Coronary artery (tissue), 2 donors: ENCODE data around the gene ZNF385C.

Experiments used
- DNase-seq: peaks from one replicate; pipeline ENCODE4 v3.0.0-alpha.2; 2017; ENCODE audit warnings: low spot score
- H3K27ac ChIP-seq, 2 donors: fragments of 200-600 bp; sonication (generic); one replicate each; pipeline ENCODE4 v1.5.1; 2016 to 2019
- H3K4me3 ChIP-seq: fragments of 200-600 bp; sonication (generic); 2 replicates; pipeline ENCODE4 v1.5.1; 2016; ENCODE audit warnings: mild to moderate bottlenecking, moderate library complexity
- TF ChIP-seq, protein P1 (sequence below): fragments of 200-600 bp; sonication (generic); IDR thresholded peaks from one replicate; pipeline ENCODE4 v1.5.1; 2019; ENCODE audit warnings: antibody characterized with exemption

The ZNF385C gene

GRCh38 chr17:42092939-42093338, 5.3 kb downstream of the ZNF385C start:
- DNase-seq = no peak
- TF ChIP-seq, protein P1, sequence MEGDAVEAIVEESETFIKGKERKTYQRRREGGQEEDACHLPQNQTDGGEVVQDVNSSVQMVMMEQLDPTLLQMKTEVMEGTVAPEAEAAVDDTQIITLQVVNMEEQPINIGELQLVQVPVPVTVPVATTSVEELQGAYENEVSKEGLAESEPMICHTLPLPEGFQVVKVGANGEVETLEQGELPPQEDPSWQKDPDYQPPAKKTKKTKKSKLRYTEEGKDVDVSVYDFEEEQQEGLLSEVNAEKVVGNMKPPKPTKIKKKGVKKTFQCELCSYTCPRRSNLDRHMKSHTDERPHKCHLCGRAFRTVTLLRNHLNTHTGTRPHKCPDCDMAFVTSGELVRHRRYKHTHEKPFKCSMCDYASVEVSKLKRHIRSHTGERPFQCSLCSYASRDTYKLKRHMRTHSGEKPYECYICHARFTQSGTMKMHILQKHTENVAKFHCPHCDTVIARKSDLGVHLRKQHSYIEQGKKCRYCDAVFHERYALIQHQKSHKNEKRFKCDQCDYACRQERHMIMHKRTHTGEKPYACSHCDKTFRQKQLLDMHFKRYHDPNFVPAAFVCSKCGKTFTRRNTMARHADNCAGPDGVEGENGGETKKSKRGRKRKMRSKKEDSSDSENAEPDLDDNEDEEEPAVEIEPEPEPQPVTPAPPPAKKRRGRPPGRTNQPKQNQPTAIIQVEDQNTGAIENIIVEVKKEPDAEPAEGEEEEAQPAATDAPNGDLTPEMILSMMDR = no peak
- Histone ChIP-seq H3K4me3 (no peak overlapping the region), H3K27ac (no peak overlapping the region)

GRCh38 chr17:42090964-42091790, 7.1 kb downstream of the ZNF385C start:
- Histone ChIP-seq H3K27ac (no peak overlapping the region), H3K4me3 (no peak overlapping the region)
- no peak for DNase-seq
- TF ChIP-seq, protein P1 = no peak

DNA sequence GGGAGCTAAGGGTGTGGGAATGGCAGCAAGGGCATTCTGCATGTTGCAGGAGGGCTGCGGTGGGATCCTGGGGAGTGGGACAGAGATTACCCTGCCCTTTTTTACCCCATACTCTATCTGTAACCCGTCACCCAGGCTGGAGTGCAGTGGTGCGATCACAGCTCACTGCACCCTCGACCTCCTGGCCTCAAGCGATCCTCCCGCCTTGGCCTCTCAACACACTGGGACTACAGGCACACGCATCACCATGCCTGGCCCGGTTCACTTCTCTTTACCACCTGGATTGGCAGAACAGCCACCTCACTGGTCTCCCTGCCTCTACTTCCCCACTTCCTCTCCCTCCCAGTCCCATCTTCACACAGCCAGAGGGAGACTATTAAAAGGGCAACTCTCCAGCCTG, 9.5 kb downstream of the ZNF385C start:
- Histone ChIP-seq H3K4me3 (no peak overlapping the region), H3K27ac (no peak overlapping the region)
- TF ChIP-seq, protein P1 = no peak
- DNase-seq = no peak

GRCh38 chr17:42087736-42088705, 10.3 kb downstream of the ZNF385C start:
- TF ChIP-seq, protein P1 = no peak
- Histone ChIP-seq H3K27ac (no peak overlapping the region), H3K4me3 (no peak overlapping the region)
- no peak for DNase-seq

DNA sequence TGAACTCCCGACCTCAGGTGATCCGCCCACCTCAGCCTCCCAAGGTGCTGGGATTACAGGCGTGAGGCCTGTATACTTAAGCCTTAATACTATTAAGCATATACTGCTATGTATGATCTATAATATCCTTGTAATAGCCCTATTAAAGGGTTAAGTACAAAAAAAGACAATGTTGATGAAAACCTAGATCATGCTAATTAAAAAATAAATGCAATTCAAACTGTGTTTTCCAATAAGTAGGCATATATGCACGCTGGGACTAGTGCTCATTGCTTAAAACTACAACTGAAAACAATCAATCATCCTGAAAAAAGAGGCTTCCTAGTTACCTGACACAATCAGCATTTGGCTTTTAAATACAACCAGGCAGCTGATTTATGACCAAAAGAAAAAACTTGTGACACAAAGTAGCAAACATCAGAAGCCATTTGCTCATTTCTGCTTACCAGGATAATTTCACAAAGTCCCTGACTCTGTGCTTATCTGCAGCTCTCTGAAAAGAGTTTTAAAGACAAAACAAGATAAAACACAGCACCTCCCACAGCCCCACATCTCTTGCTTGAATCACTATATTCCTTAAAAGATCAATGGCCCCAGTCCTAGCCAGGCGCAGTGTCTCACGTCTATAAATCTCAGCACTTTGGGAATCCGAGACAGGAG, 11.1 kb downstream of the ZNF385C start:
- H3K27ac ChIP-seq = no peak overlapping the region

DNA sequence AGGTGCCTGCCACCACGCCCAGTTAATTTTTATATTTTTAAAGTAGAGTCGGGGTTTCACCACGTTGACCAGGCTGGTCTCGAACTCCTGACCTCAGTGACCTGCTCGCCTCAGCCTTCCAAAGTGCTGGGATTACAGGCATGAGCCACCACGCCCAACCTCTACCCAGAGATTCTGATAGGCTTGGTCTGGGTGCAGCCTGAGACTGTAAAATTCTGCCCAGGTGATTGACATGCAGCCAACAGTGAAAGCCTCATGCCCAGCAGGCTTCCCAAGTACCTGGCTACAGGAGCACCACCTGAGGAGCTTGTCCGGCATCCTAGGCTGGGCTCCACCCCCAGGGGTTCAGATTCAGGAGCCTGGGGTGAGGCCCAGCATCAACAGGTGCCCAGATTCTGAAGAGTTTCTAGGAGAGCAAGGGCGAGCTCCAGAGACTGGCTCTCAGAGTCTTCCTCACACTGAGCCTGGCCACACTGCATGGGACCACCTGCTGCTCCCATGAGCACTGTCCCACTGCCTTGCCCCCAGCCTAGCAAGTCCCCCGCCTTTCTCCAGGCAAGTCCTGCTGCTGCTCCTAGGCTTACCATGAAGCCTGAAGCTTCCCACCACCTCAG, 16.6 kb downstream of the ZNF385C start:
- TF ChIP-seq, protein P1 = no peak

More for the DNA sequence above, 11.1 kb downstream of the ZNF385C start:
- H3K4me3 ChIP-seq = no peak overlapping the region
- DNase-seq = no peak
- TF ChIP-seq, protein P1 = no peak

More for the DNA sequence above, 16.6 kb downstream of the ZNF385C start:
- no peak overlapping the region for H3K27ac ChIP-seq
- no peak for DNase-seq
- no peak overlapping the region for H3K4me3 ChIP-seq
